Activated CD8-positive, alpha-beta T cell treated with anti-CD3 and anti-CD28 coated beads for 36 hours (primary cell): ENCODE results near the gene CPD. TPM values are rescaled to one million over a fixed set of nuclear protein-coding genes. Genes with fewer than 3 reads are reported as not detected.

ENCODE experiments used
- ATAC-seq: fragments of 200-7000 bp; cut with Tn5 transposase; one replicate; pipeline ENCODE4 v1.10.0; 2021; ENCODE audit warnings: mild to moderate bottlenecking, moderate library complexity
- CTCF ChIA-PET: fragments of 350-600 bp; sonication (Branson Sonifier 250); formaldehyde crosslinking; loops from one replicate; lab custom pipeline; 2021; ENCODE audit warnings: antibody characterized with exemption; lab: Charles Lee
- POLR2A ChIA-PET: fragments of 350-600 bp; sonication (Branson Sonifier 250); formaldehyde crosslinking; loops from one replicate; lab custom pipeline; 2021; ENCODE audit warnings: antibody characterized with exemption; lab: Charles Lee
- DNase-seq: peaks from one replicate; pipeline ENCODE4 v3.0.0-alpha.2; 2020
- H3K27ac Mint-ChIP-seq: one replicate; pipeline ENCODE4 v1.8.0; 2021; ENCODE audit warnings: mild to moderate bottlenecking, mixed read lengths
- H3K27me3 Mint-ChIP-seq: one replicate; pipeline ENCODE4 v1.8.0; 2021; ENCODE audit warnings: mixed read lengths
- H3K36me3 Mint-ChIP-seq: one replicate; pipeline ENCODE4 v1.8.0; 2021; ENCODE audit warnings: low read depth, mixed read lengths
- H3K4me1 Mint-ChIP-seq: one replicate; pipeline ENCODE4 v1.8.0; 2021; ENCODE audit warnings: low read depth, mixed read lengths
- H3K4me3 Mint-ChIP-seq: one replicate; pipeline ENCODE4 v1.8.0; 2021; ENCODE audit warnings: mild to moderate bottlenecking, moderate library complexity, mixed read lengths
- H3K9me3 Mint-ChIP-seq: one replicate; pipeline ENCODE4 v1.8.0; 2021; ENCODE audit warnings: mixed read lengths
- CTCF ChIP-seq: fragments of 200-600 bp; IDR thresholded peaks from one replicate; pipeline ENCODE4 v1.8.0; 2022; ENCODE audit warnings: antibody characterized with exemption, mild to moderate bottlenecking
- intact Hi-C: fragments of 100-400 bp; cut with micrococcal nuclease; formaldehyde crosslinking; loops from one replicate; pipeline ENCODE4 v1.10.0; 2022
- total RNA-seq, 2 experiments: library from RNA; stranded (reverse); gene quantifications; one replicate each; pipeline ENCODE4 v1.2.3, GENCODE V29; 2021

CPD gene
- total RNA-seq, 2 experiments from 2014 or later, result 25.9 to 26.8 TPM

GRCh38 chr17:30336369-30337171 lies 42.2 kb upstream of the CPD start:
- ChIA-PET CTCF (interaction anchor here (0.6 to 8.4 kb wide), 67 partner anchors 9 to 541 kb away, joined by 3 to 101 read pairs (median 5); partner anchors contain the start of genes BLMH, GOSR1, NSRP1 and SLC6A4), POLR2A (interaction anchor here (0.9 to 6.5 kb wide), 3 partner anchors 9 to 45 kb away, joined by 3 to 34 read pairs (median 5); partner anchors contain the start of gene BLMH)
- peak; percentile 99 for TF ChIP-seq CTCF
- Mint-ChIP-seq H3K36me3 (no peaks in the 10 kb centered on the region), H3K4me3 (no peak overlapping the region), H3K27me3 (no peaks in the 10 kb centered on the region), H3K27ac (peak overlapping the region; percentile 12), H3K9me3 (peaks cover 2% of the 10 kb centered on the region), H3K4me1 (peaks cover 36% of the 10 kb centered on the region)
- ATAC-seq, result peak; percentile 26
- intact Hi-C loops, result loop anchor here (5.0 kb wide), 1 partner anchor 234 kb away; no protein-coding TSS in a partner anchor
- DNase-seq, result peak; percentile 70

GRCh38 chr17:30337393-30337999 lies 41.2 kb upstream of the CPD start:
- no peak overlapping the region for H3K4me3 Mint-ChIP-seq
- no peak overlapping the region for H3K27ac Mint-ChIP-seq
- TF ChIP-seq CTCF, result no peak

GRCh38 chr17:30339086-30339485 lies 39.6 kb upstream of the CPD start:
- ChIA-PET POLR2A (no interaction called here), CTCF (interaction anchor here (0.6 to 8.4 kb wide), 22 partner anchors 9 to 246 kb away, joined by 3 to 101 read pairs (median 6); partner anchors contain the start of genes BLMH and GOSR1)
- no peaks in the 10 kb centered on the region for H3K36me3 Mint-ChIP-seq
- TF ChIP-seq CTCF, result no peak
- H3K27me3 Mint-ChIP-seq, result no peaks in the 10 kb centered on the region
- H3K27ac Mint-ChIP-seq, result no peak overlapping the region
- H3K4me1 Mint-ChIP-seq, result peaks cover 17% of the 10 kb centered on the region
- ATAC-seq, result no peak
- H3K9me3 Mint-ChIP-seq, result peaks cover 2% of the 10 kb centered on the region
- DNase-seq, result no peak
- no peak overlapping the region for H3K4me3 Mint-ChIP-seq
- intact Hi-C loops, result loop anchor here (5.0 kb wide), 1 partner anchor 237 kb away; no protein-coding TSS in a partner anchor

More at GRCh38 chr17:30337393-30337999, 41.2 kb upstream of the CPD start:
- CTCF ChIA-PET, result interaction anchor here (0.7 to 8.4 kb wide), 30 partner anchors 8 to 244 kb away, joined by 3 to 101 read pairs (median 8); partner anchors contain the start of gene BLMH
- H3K36me3 Mint-ChIP-seq, result no peaks in the 10 kb centered on the region
- POLR2A ChIA-PET, result interaction anchor here (0.6 to 6.5 kb wide), 2 partner anchors 46 to 171 kb away, joined by 3 to 34 read pairs; partner anchors contain the start of gene BLMH
- intact Hi-C loops, result loop anchor here (5.0 kb wide), 1 partner anchor 235 kb away; no protein-coding TSS in a partner anchor
- no peaks in the 10 kb centered on the region for H3K27me3 Mint-ChIP-seq
- peaks cover 2% of the 10 kb centered on the region for H3K9me3 Mint-ChIP-seq
- DNase-seq (no peak), ATAC-seq (no peak)
- peaks cover 28% of the 10 kb centered on the region for H3K4me1 Mint-ChIP-seq

- DNase-seq (no peak), ATAC-seq (no peak)
- peaks cover 22% of the 10 kb centered on the region for H3K4me1 Mint-ChIP-seq
- no peak for TF ChIP-seq CTCF
- ChIA-PET POLR2A (interaction anchor here (1.0 to 2.0 kb wide), 2 partner anchors 39 to 49 kb away, joined by 3 to 7 read pairs; partner anchors contain the start of genes BLMH and CPD), CTCF (interaction anchor here (0.7 to 8.4 kb wide), 38 partner anchors 8 to 378 kb away, joined by 3 to 101 read pairs (median 4); partner anchors contain the start of genes BLMH and GOSR1)
- no peak overlapping the region for H3K4me3 Mint-ChIP-seq
- H3K36me3 Mint-ChIP-seq, result no peaks in the 10 kb centered on the region
- H3K9me3 Mint-ChIP-seq, result peaks cover 2% of the 10 kb centered on the region
- intact Hi-C loops, result no loop called here
- H3K27me3 Mint-ChIP-seq, result no peaks in the 10 kb centered on the region
- H3K27ac Mint-ChIP-seq, result no peak overlapping the region
These were observed 37.8 kb upstream of the CPD start for GRCh38 chr17:30340801-30341356.
